HCT116 (cell line): ENCODE results near the gene VEPH1. TPM values are rescaled to one million over a fixed set of nuclear protein-coding genes. Genes with fewer than 3 reads are reported as not detected.

Experiments
- ATAC-seq: fragments of 200-7000 bp; cut with Tn5 transposase; 2 replicates; pipeline ENCODE4 v1.9.1; 2020; ENCODE audit warnings: mild to moderate bottlenecking, moderate library complexity
- BruUV-seq: library from RNA; stranded (reverse); fragments of 400-500 nt; replicated peaks from 2 replicates; lab custom pipeline; 2021; lab: Mats Ljungman, UMichigan
- CTCF ChIA-PET: fragments of 300-600 bp; sonication (Branson Sonifier 250); formaldehyde crosslinking; loops from one replicate; lab custom pipeline; 2021; ENCODE audit warnings: antibody characterized with exemption; lab: Charles Lee
- POLR2A ChIA-PET: fragments of 300-600, 350-600 bp; sonication (Branson Sonifier 250); formaldehyde crosslinking; loops from one replicate; lab custom pipeline; 2021; ENCODE audit warnings: antibody characterized with exemption; lab: Charles Lee
- RAD21 ChIA-PET, 2 experiments: fragments of 300-600 bp; sonication (Branson Sonifier 250); formaldehyde crosslinking; loops; one replicate each; lab custom pipeline; 2023; ENCODE audit warnings: low total read pairs in 2 of 2; ENCODE audit not compliant: uncharacterized antibody in 2 of 2, unreplicated experiment in 2 of 2, low non-redundant PET in 1 of 2; lab: Charles Lee
- DNase-seq: peaks from one replicate; pipeline ENCODE4 v3.0.0-alpha.2; 2010; ENCODE audit warnings: low read depth, low spot score
- H2AFZ ChIP-seq: fragments of 200-600 bp; shearing (Covaris generic), sonication (generic); 2 replicates; pipeline ENCODE4 v1.6.1; 2017; ENCODE audit warnings: low read depth, mixed run types, mixed read lengths, antibody characterized with exemption, low read length; ENCODE audit not compliant: poor library complexity, severe bottlenecking
- H3K27ac ChIP-seq: 2 replicates; pipeline ENCODE4 v1.5.1; 2012; ENCODE audit warnings: low read depth, low read length
- H3K27me3 ChIP-seq: fragments of 200-600 bp; sonication (generic); 2 replicates; pipeline ENCODE4 v1.6.1; 2016; ENCODE audit warnings: mixed run types, low read length, mixed read lengths; ENCODE audit not compliant: insufficient read depth
- H3K36me3 ChIP-seq, 2 experiments: fragments of 200-500 bp in 1 of 2; fragments of 200-600 bp in 1 of 2; sonication (Bioruptor generic) in 1 of 2; sonication (generic) in 1 of 2; 2 replicates each; pipeline versions ENCODE4 v1.5.1 to v1.6.1; 2014 to 2016; ENCODE audit warnings: low read length in 2 of 2, inconsistent platforms in 1 of 2, mixed read lengths in 1 of 2, mixed run types in 1 of 2; ENCODE audit not compliant: insufficient read depth in 2 of 2, control insufficient read depth in 1 of 2
- H3K4me1 ChIP-seq, 2 experiments: fragments of 200-600 bp in 1 of 2; sonication (generic) in 1 of 2; 2 replicates each; pipeline versions ENCODE4 v1.5.1 to v1.6.1; 2012 to 2017; ENCODE audit warnings: low read length in 2 of 2, inconsistent platforms in 1 of 2, mild to moderate bottlenecking in 1 of 2, mixed read lengths in 1 of 2, mixed run types in 1 of 2, moderate library complexity in 1 of 2; ENCODE audit not compliant: insufficient read depth in 2 of 2, control insufficient read depth in 1 of 2
- H3K4me2 ChIP-seq: fragments of 200-600 bp; sonication (generic); 2 replicates; pipeline ENCODE4 v1.6.1; 2017; ENCODE audit warnings: mixed run types, low read length, mixed read lengths
- H3K4me3 ChIP-seq, 2 experiments: fragments of 200-600 bp in 1 of 2; sonication (generic) in 1 of 2; replicated peaks in 1 of 2; 2 replicates each; pipeline ENCODE4 v1.5.1; 2011 to 2016; ENCODE audit warnings: low read length in 2 of 2, control low read depth in 1 of 2, low read depth in 1 of 2, mild to moderate bottlenecking in 1 of 2, mixed read lengths in 1 of 2, mixed run types in 1 of 2
- H3K79me2 ChIP-seq: fragments of 200-600 bp; sonication (generic); 2 replicates; pipeline ENCODE4 v1.6.1; 2017; ENCODE audit warnings: mild to moderate bottlenecking, mixed run types, low read length, moderate library complexity, mixed read lengths; ENCODE audit not compliant: insufficient read depth
- H3K9ac ChIP-seq: fragments of 200-600 bp; sonication (generic); 2 replicates; pipeline ENCODE4 v1.6.1; 2016; ENCODE audit warnings: low read length, mixed read lengths
- H3K9me2 ChIP-seq: fragments of 200-600 bp; sonication (generic), shearing (Covaris generic); 2 replicates; pipeline ENCODE4 v1.6.1; 2017; ENCODE audit warnings: mixed run types, mild to moderate bottlenecking, moderate library complexity; ENCODE audit not compliant: insufficient read depth
- H3K9me3 ChIP-seq, 2 experiments: fragments of 200-500 bp in 1 of 2; fragments of 200-600 bp in 1 of 2; sonication (Bioruptor generic) in 1 of 2; sonication (generic) in 1 of 2; 2 replicates each; pipeline ENCODE4 v1.6.1; 2014 to 2017; ENCODE audit warnings: low read length in 2 of 2, mixed read lengths in 2 of 2, inconsistent platforms in 1 of 2, low read depth in 1 of 2, mild to moderate bottlenecking in 1 of 2, mixed run types in 1 of 2, moderate library complexity in 1 of 2; ENCODE audit not compliant: control insufficient read depth in 1 of 2, insufficient read depth in 1 of 2
- H4K20me1 ChIP-seq: fragments of 200-600 bp; sonication (generic), shearing (Covaris generic); 2 replicates; pipeline ENCODE4 v1.6.1; 2017; ENCODE audit warnings: mixed run types, mild to moderate bottlenecking, moderate library complexity; ENCODE audit not compliant: insufficient read depth
- CBX3 ChIP-seq: IDR thresholded peaks from 2 replicates; pipeline ENCODE4 v1.6.1; 2012; ENCODE audit warnings: low read depth
- CEBPB ChIP-seq: IDR thresholded peaks from 2 replicates; pipeline ENCODE4 v1.6.1; 2012; ENCODE audit warnings: low read depth
- EGR1 ChIP-seq: IDR thresholded peaks from 2 replicates; pipeline ENCODE4 v1.6.1; 2012; ENCODE audit warnings: low read depth
- ELF1 ChIP-seq: IDR thresholded peaks from 2 replicates; pipeline ENCODE4 v1.6.1; 2012; ENCODE audit warnings: low read depth, borderline replicate concordance
- EZH2 ChIP-seq: fragments of 200-600 bp; sonication (generic); IDR thresholded peaks from 2 replicates; pipeline ENCODE4 v1.6.1; 2017; ENCODE audit warnings: antibody characterized with exemption, mixed run types
- EZH2phosphoT487 ChIP-seq: fragments of 200-600 bp; IDR thresholded peaks from 2 replicates; pipeline ENCODE4 v1.6.1; 2018; ENCODE audit warnings: antibody characterized with exemption, borderline replicate concordance
- FOSL1 ChIP-seq: IDR thresholded peaks from 2 replicates; pipeline ENCODE4 v1.6.1; 2012; ENCODE audit warnings: low read depth
- JUND ChIP-seq: IDR thresholded peaks from 2 replicates; pipeline ENCODE4 v1.6.1; 2012
- POLR2A ChIP-seq: IDR thresholded peaks from 2 replicates; pipeline ENCODE4 v1.7.0; 2011; ENCODE audit warnings: borderline replicate concordance; ENCODE audit not compliant: insufficient read depth, insufficient read length; ENCODE audit errors: extremely low read depth
- POLR2AphosphoS5 ChIP-seq: IDR thresholded peaks from 2 replicates; pipeline ENCODE4 v1.6.1; 2011; ENCODE audit warnings: mild to moderate bottlenecking, low read depth, low read length, moderate library complexity
- REST ChIP-seq: IDR thresholded peaks from 2 replicates; pipeline ENCODE4 v1.6.1; 2012; ENCODE audit warnings: low read depth
- SIN3A ChIP-seq: IDR thresholded peaks from 2 replicates; pipeline ENCODE4 v1.6.1; 2012; ENCODE audit warnings: low read depth
- SP1 ChIP-seq: IDR thresholded peaks from 2 replicates; pipeline ENCODE4 v1.6.1; 2012; ENCODE audit warnings: low read depth
- YY1 ChIP-seq: IDR thresholded peaks from 2 replicates; pipeline ENCODE4 v1.6.1; 2011; ENCODE audit warnings: low read length, low read depth, moderate library complexity, mild to moderate bottlenecking; ENCODE audit not compliant: insufficient replicate concordance; ENCODE audit errors: extremely low read depth
- ZNF274 ChIP-seq: fragments of 200-500 bp; sonication (Bioruptor generic); IDR thresholded peaks from 2 replicates; pipeline ENCODE4 v1.6.1; 2014; ENCODE audit warnings: mild to moderate bottlenecking, low read depth, low read length, inconsistent platforms
- intact Hi-C: fragments of 100-400 bp; cut with micrococcal nuclease; formaldehyde crosslinking; loops from 2 replicates; pipeline ENCODE4 v1.10.0; 2022
- total RNA-seq: library from RNA; stranded (reverse); gene quantifications from one replicate; pipeline ENCODE4 v1.2.1, GENCODE V29; 2021; ENCODE audit not compliant: unreplicated experiment
- TF ChIP-seq, protein P1 (sequence below), 3 experiments: fragments of 200-600 bp in 1 of 3; sonication (generic) in 1 of 3; IDR thresholded peaks in 2 of 3; conservative IDR thresholded peaks in 1 of 3; 2 replicates each; pipeline ENCODE4 v1.5.1; 2012 to 2017; ENCODE audit warnings: low read depth in 2 of 3, low read length in 2 of 3, antibody characterized with exemption in 1 of 3, borderline replicate concordance in 1 of 3, control low read depth in 1 of 3, mild to moderate bottlenecking in 1 of 3, mixed read lengths in 1 of 3, mixed run types in 1 of 3, moderate library complexity in 1 of 3; ENCODE audit not compliant: insufficient read depth in 1 of 3
- TF ChIP-seq, protein P2 (sequence below): IDR thresholded peaks from 2 replicates; pipeline ENCODE4 v1.6.1; 2012
- TF ChIP-seq, protein P3 (sequence below): IDR thresholded peaks from 2 replicates; pipeline ENCODE4 v1.6.1; 2012

VEPH1 gene
- total RNA-seq, 1 experiment from 2014 or later: 4.9 TPM

- Histone ChIP-seq H3K36me3 (no peaks in the 10 kb centered on the region), H3K79me2 (no peaks in the 10 kb centered on the region), H3K4me1 (no peaks in the 10 kb centered on the region), H3K9me3 (no peaks in the 10 kb centered on the region), H3K27me3 (no peaks in the 10 kb centered on the region), H3K9ac (no peak overlapping the region), H3K27ac (no peak overlapping the region), H4K20me1 (no peaks in the 10 kb centered on the region), H2AFZ (no peak overlapping the region), H3K4me3 (no peak overlapping the region), H3K4me2 (no peak overlapping the region), H3K9me2 (no peaks in the 10 kb centered on the region)
- ChIA-PET CTCF (no interaction called here), RAD21 (no interaction called here), POLR2A (no interaction called here)
- TF ChIP-seq FOSL1: no peak
- TF ChIP-seq, protein P1, sequence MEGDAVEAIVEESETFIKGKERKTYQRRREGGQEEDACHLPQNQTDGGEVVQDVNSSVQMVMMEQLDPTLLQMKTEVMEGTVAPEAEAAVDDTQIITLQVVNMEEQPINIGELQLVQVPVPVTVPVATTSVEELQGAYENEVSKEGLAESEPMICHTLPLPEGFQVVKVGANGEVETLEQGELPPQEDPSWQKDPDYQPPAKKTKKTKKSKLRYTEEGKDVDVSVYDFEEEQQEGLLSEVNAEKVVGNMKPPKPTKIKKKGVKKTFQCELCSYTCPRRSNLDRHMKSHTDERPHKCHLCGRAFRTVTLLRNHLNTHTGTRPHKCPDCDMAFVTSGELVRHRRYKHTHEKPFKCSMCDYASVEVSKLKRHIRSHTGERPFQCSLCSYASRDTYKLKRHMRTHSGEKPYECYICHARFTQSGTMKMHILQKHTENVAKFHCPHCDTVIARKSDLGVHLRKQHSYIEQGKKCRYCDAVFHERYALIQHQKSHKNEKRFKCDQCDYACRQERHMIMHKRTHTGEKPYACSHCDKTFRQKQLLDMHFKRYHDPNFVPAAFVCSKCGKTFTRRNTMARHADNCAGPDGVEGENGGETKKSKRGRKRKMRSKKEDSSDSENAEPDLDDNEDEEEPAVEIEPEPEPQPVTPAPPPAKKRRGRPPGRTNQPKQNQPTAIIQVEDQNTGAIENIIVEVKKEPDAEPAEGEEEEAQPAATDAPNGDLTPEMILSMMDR (IDR thresholded peaks at IDR 0.05 in 2 of 3, conservative IDR thresholded peaks at IDR 0.05 in 1 of 3; ENCODE audit: borderline replicate concordance in 1 of 3, insufficient read depth in 1 of 3, low read depth in 2 of 3, low read length in 2 of 3): no peak
- TF ChIP-seq ZNF274: no peak
- TF ChIP-seq JUND: no peak
- no peak for TF ChIP-seq EZH2phosphoT487
- TF ChIP-seq, protein P2, sequence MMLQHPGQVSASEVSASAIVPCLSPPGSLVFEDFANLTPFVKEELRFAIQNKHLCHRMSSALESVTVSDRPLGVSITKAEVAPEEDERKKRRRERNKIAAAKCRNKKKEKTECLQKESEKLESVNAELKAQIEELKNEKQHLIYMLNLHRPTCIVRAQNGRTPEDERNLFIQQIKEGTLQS: no peak
- TF ChIP-seq CEBPB: no peak
- no peak for TF ChIP-seq SIN3A
- TF ChIP-seq REST: no peak
- TF ChIP-seq CBX3: no peak
- no peak for TF ChIP-seq EZH2
- TF ChIP-seq SP1: no peak
- no peak for TF ChIP-seq YY1
- TF ChIP-seq POLR2AphosphoS5: no peak
- TF ChIP-seq, protein P3, sequence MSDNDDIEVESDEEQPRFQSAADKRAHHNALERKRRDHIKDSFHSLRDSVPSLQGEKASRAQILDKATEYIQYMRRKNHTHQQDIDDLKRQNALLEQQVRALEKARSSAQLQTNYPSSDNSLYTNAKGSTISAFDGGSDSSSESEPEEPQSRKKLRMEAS: no peak
- TF ChIP-seq ELF1: no peak
- no peak for TF ChIP-seq EGR1
- no peak for TF ChIP-seq POLR2A
- DNase-seq: no peak
- intact Hi-C loops: no loop called here
- no TSS peak for BruUV-seq
- no peak for ATAC-seq
These were observed 49.4 kb downstream of the VEPH1 start for GRCh38 chr3:157453824-157454223.
